Mucosa of descending colon (tissue), 3 donors: ENCODE data around the gene ASB6. TPM values are rescaled to one million over a fixed set of nuclear protein-coding genes. Genes with fewer than 3 reads are reported as not detected.

Source experiments
- ATAC-seq: fragments of 200-7000 bp; cut with Tn5 transposase; one replicate; pipeline ENCODE4 v1.9.1; 2020; ENCODE audit warnings: mild to moderate bottlenecking, moderate library complexity
- DNase-seq, 3 donors: peaks; one replicate each; pipeline ENCODE4 v3.0.0-alpha.2; 2020
- H3K36me3 ChIP-seq: fragments of 200-600 bp; one replicate; pipeline ENCODE4 v1.8.0; 2021; ENCODE audit warnings: low read depth, mild to moderate bottlenecking
- H3K4me1 ChIP-seq: fragments of 200-600 bp; one replicate; pipeline ENCODE4 v1.8.0; 2021; ENCODE audit warnings: low read depth, mild to moderate bottlenecking
- H3K4me3 ChIP-seq: fragments of 200-600 bp; one replicate; pipeline ENCODE4 v1.8.0; 2021; ENCODE audit warnings: mild to moderate bottlenecking
- H3K9me3 ChIP-seq: fragments of 200-600 bp; one replicate; pipeline ENCODE4 v1.8.0; 2021; ENCODE audit warnings: mild to moderate bottlenecking
- CTCF ChIP-seq: fragments of 200-600 bp; IDR thresholded peaks from one replicate; pipeline ENCODE4 v1.8.0; 2022; ENCODE audit warnings: antibody characterized with exemption, mild to moderate bottlenecking
- intact Hi-C, 2 donors: fragments of 100-400 bp; cut with DNase I in 1 of 2; cut with micrococcal nuclease in 1 of 2; formaldehyde crosslinking; loops; one replicate each; pipeline versions ENCODE4 v1.11.0 to v1.11.1; 2022; cut with DNase I, micrococcal nuclease
- total RNA-seq, 3 donors: library from RNA; stranded (reverse); fragmentation: NEBNext Ultra II Directional in 2 of 3; extraction: Animal tissue kit (Norgen Biotek cat#: 25700) in 2 of 3; gene quantifications; one replicate each; pipeline versions ENCODE4 v1.2.1 to v1.2.4, GENCODE V29; 2021 to 2023
- donor health status: DM: no; HTN: no; CAD: no; lungs with moderate emphysema.
- donor health status: DM: no; HTN: no; CAD: no.
- donor health status: DM: no; HTN: yes; CAD: no.

Gene ASB6
- total RNA-seq, 3 donors from 2014 or later: 16.1 to 21.3 (median 17.5) TPM

- intact Hi-C loops: no loop called here
- Histone ChIP-seq H3K9me3 (no peaks in the 10 kb centered on the region), H3K4me3 (no peak overlapping the region), H3K36me3 (no peaks in the 10 kb centered on the region), H3K4me1 (no peaks in the 10 kb centered on the region)
- no peak for ATAC-seq
- TF ChIP-seq CTCF: no peak
- no peak for DNase-seq
Observed at GRCh38 chr9:129677456-129677855, 35.5 kb upstream of the ASB6 start.

GRCh38 chr9:129676975-129677374 is 35.0 kb upstream of the ASB6 start:
- Histone ChIP-seq H3K4me3 (no peak overlapping the region), H3K4me1 (no peaks in the 10 kb centered on the region), H3K36me3 (no peaks in the 10 kb centered on the region), H3K9me3 (no peaks in the 10 kb centered on the region)
- TF ChIP-seq CTCF: no peak
- DNase-seq: no peak
- intact Hi-C loops: no loop called here
- ATAC-seq: peak; percentile 66

- DNase-seq (no peak), ATAC-seq (no peak)
- H3K4me1 ChIP-seq: no peaks in the 10 kb centered on the region
- no peaks in the 10 kb centered on the region for H3K9me3 ChIP-seq
- H3K36me3 ChIP-seq: no peaks in the 10 kb centered on the region
- H3K4me3 ChIP-seq: no peak overlapping the region
- intact Hi-C loops: no loop called here
- TF ChIP-seq CTCF: no peak
Observed at GRCh38 chr9:129676287-129676686, 34.3 kb upstream of the ASB6 start.

GRCh38 chr9:129675620-129676019 is 33.7 kb upstream of the ASB6 start:
- intact Hi-C loops: no loop called here
- Histone ChIP-seq H3K9me3 (no peaks in the 10 kb centered on the region), H3K4me3 (no peak overlapping the region), H3K36me3 (no peaks in the 10 kb centered on the region), H3K4me1 (no peaks in the 10 kb centered on the region)
- no peak for TF ChIP-seq CTCF
- ATAC-seq: no peak
- DNase-seq: no peak

- no peaks in the 10 kb centered on the region for H3K9me3 ChIP-seq
- TF ChIP-seq CTCF: no peak
- no peaks in the 10 kb centered on the region for H3K4me1 ChIP-seq
- H3K36me3 ChIP-seq: no peaks in the 10 kb centered on the region
- intact Hi-C loops: no loop called here
- no peak for DNase-seq
- ATAC-seq: no peak
- H3K4me3 ChIP-seq: no peak overlapping the region
Observed at GRCh38 chr9:129674229-129674628, 32.3 kb upstream of the ASB6 start.

- intact Hi-C loops: no loop called here
Observed at GRCh38 chr9:129673602-129674001, 31.7 kb upstream of the ASB6 start.

More at GRCh38 chr9:129673602-129674001, 31.7 kb upstream of the ASB6 start:
- H3K36me3 ChIP-seq: no peaks in the 10 kb centered on the region
- H3K4me3 ChIP-seq: no peak overlapping the region
- ATAC-seq: no peak
- no peak for DNase-seq
- TF ChIP-seq CTCF: no peak
- H3K4me1 ChIP-seq: no peaks in the 10 kb centered on the region
- no peaks in the 10 kb centered on the region for H3K9me3 ChIP-seq
